H1 (cell line): ENCODE data around the gene KMT2E. TPM values are rescaled to one million over a fixed set of nuclear protein-coding genes. Genes with fewer than 3 reads are reported as not detected.

Source experiments
- CTCF ChIA-PET: fragments of 300-600 bp; sonication (Branson Sonifier 250); formaldehyde crosslinking; loops from one replicate; lab custom pipeline; 2021; ENCODE audit not compliant: partially characterized antibody; lab: Charles Lee
- POLR2A ChIA-PET: fragments of 300-600 bp; sonication (Branson Sonifier 250); formaldehyde crosslinking; loops from one replicate; lab custom pipeline; 2021; ENCODE audit warnings: inconsistent platforms; ENCODE audit not compliant: partially characterized antibody; lab: Charles Lee
- DNase-seq, 2 experiments: peaks; one replicate each; pipeline versions ENCODE4 v3.0.0 to v3.0.0-alpha.2; 2010 to 2022; ENCODE audit warnings: low spot score in 2 of 2, low read depth in 1 of 2, mixed read lengths in 1 of 2
- FAIRE-seq: peaks from 2 replicates; lab custom pipeline; 2011; peaks lifted over from hg19 to GRCh38; lab: Jason Lieb, UNC
- H2AFZ ChIP-seq: 2 replicates; pipeline ENCODE4 v1.8.1; 2012; ENCODE audit warnings: low read length, inconsistent platforms
- H2AK5ac ChIP-seq: 2 replicates; pipeline ENCODE4 v1.6.1; 2013; ENCODE audit warnings: low read depth, low read length
- H2BK120ac ChIP-seq: replicated peaks from 2 replicates; pipeline ENCODE3; 2013; ENCODE audit warnings: low read depth, low read length, inconsistent platforms
- H2BK12ac ChIP-seq: 2 replicates; pipeline ENCODE4 v1.6.1; 2013; ENCODE audit warnings: low read depth, low read length
- H2BK15ac ChIP-seq: 2 replicates; pipeline ENCODE4 v1.6.1; 2013; ENCODE audit warnings: low read length
- H2BK20ac ChIP-seq: 2 replicates; pipeline ENCODE4 v1.6.1; 2013; ENCODE audit warnings: low read length
- H2BK5ac ChIP-seq: 2 replicates; pipeline ENCODE4 v1.6.1; 2013; ENCODE audit warnings: low read depth, low read length
- H3K14ac ChIP-seq: 2 replicates; pipeline ENCODE4 v1.6.1; 2013; ENCODE audit warnings: inconsistent platforms; ENCODE audit not compliant: insufficient read length
- H3K18ac ChIP-seq: 2 replicates; pipeline ENCODE4 v1.6.1; 2013; ENCODE audit warnings: low read length; ENCODE audit errors: extremely low read depth
- H3K23ac ChIP-seq: 2 replicates; pipeline ENCODE4 v1.6.1; 2013; ENCODE audit warnings: inconsistent platforms; ENCODE audit not compliant: insufficient read length
- H3K23me2 ChIP-seq: 2 replicates; pipeline ENCODE4 v1.6.1; 2013; ENCODE audit warnings: low read depth, low read length
- H3K27ac ChIP-seq: 2 replicates; pipeline ENCODE4 v1.6.1; 2011; ENCODE audit warnings: low read depth, low read length, inconsistent platforms
- H3K27me3 ChIP-seq, 4 experiments: replicated peaks in 1 of 4; 1 replicate in 1 of 4; 2 replicates in 3 of 4; pipeline versions ENCODE4 v1.6.1 to v1.8.1; 2011 to 2013; ENCODE audit warnings: low read length in 3 of 4, mild to moderate bottlenecking in 3 of 4, inconsistent platforms in 2 of 4, mixed read lengths in 2 of 4, moderate library complexity in 1 of 4; ENCODE audit not compliant: control insufficient read depth in 3 of 4, insufficient read depth in 3 of 4; ENCODE audit errors: extremely low read depth in 1 of 4
- H3K36me3 ChIP-seq, 4 experiments: 2 replicates each; pipeline versions ENCODE4 v1.6.1 to v1.8.1; 2011 to 2013; ENCODE audit warnings: mild to moderate bottlenecking in 4 of 4, low read length in 3 of 4, moderate library complexity in 2 of 4, control low read depth in 1 of 4, inconsistent platforms in 1 of 4; ENCODE audit not compliant: insufficient read depth in 4 of 4, control insufficient read depth in 2 of 4
- H3K4ac ChIP-seq: replicated peaks from 2 replicates; pipeline ENCODE3; 2013; ENCODE audit warnings: low read length, low read depth, mixed read lengths, inconsistent platforms; ENCODE audit not compliant: insufficient read length
- H3K4me1 ChIP-seq, 4 experiments: replicated peaks in 1 of 4; 1 replicate in 1 of 4; 2 replicates in 3 of 4; pipeline versions ENCODE4 v1.6.1 to v1.8.1; 2011 to 2013; ENCODE audit warnings: low read length in 3 of 4, inconsistent platforms in 2 of 4, mixed read lengths in 1 of 4; ENCODE audit not compliant: insufficient read depth in 4 of 4, control insufficient read depth in 3 of 4
- H3K4me2 ChIP-seq, 2 experiments: 2 replicates each; pipeline versions ENCODE4 v1.6.1 to v1.8.1; 2011 to 2013; ENCODE audit warnings: low read depth in 2 of 2, low read length in 2 of 2, control low read depth in 1 of 2, inconsistent platforms in 1 of 2, mild to moderate bottlenecking in 1 of 2; ENCODE audit not compliant: insufficient read depth in 1 of 2
- H3K4me3 ChIP-seq, 4 experiments: fragments of 200-600, 300-600 bp in 1 of 4; sonication (generic), shearing (Covaris generic), sonication (Bioruptor Twin) in 1 of 4; 2 replicates each; pipeline versions ENCODE4 v1.5.1 to v1.8.1; 2011 to 2016; ENCODE audit warnings: low read length in 4 of 4, low read depth in 3 of 4, control low read depth in 2 of 4, inconsistent platforms in 2 of 4, mild to moderate bottlenecking in 2 of 4, mixed read lengths in 1 of 4, moderate library complexity in 1 of 4; ENCODE audit not compliant: insufficient read depth in 2 of 4; ENCODE audit errors: extremely low read depth in 1 of 4
- H3K56ac ChIP-seq: replicated peaks from 2 replicates; pipeline ENCODE3; 2013; ENCODE audit warnings: low read depth, mild to moderate bottlenecking, mixed read lengths, low read length, inconsistent platforms; ENCODE audit not compliant: insufficient read length
- H3K79me1 ChIP-seq: 2 replicates; pipeline ENCODE4 v1.6.1; 2013; ENCODE audit warnings: low read depth, low read length, control low read depth
- H3K79me2 ChIP-seq, 2 experiments: 2 replicates each; pipeline versions ENCODE4 v1.6.1 to v1.8.1; 2012 to 2013; ENCODE audit warnings: low read length in 2 of 2, mild to moderate bottlenecking in 2 of 2, inconsistent platforms in 1 of 2; ENCODE audit not compliant: insufficient read depth in 2 of 2, control insufficient read depth in 1 of 2
- H3K9ac ChIP-seq, 4 experiments: replicated peaks in 1 of 4; 1 replicate in 1 of 4; 2 replicates in 3 of 4; pipeline versions ENCODE4 v1.6.1 to v1.8.1; 2011 to 2013; ENCODE audit warnings: low read depth in 3 of 4, low read length in 3 of 4, control low read depth in 2 of 4, mild to moderate bottlenecking in 2 of 4, moderate library complexity in 2 of 4, inconsistent platforms in 1 of 4; ENCODE audit errors: extremely low read depth in 1 of 4
- H3K9me3 ChIP-seq, 2 experiments: 2 replicates each; pipeline versions ENCODE4 v1.6.1 to v1.8.1; 2012 to 2013; ENCODE audit warnings: mild to moderate bottlenecking in 2 of 2, moderate library complexity in 2 of 2, control low read depth in 1 of 2, inconsistent platforms in 1 of 2, low read depth in 1 of 2, low read length in 1 of 2, mixed read lengths in 1 of 2; ENCODE audit not compliant: insufficient read depth in 2 of 2
- H4K20me1 ChIP-seq, 2 experiments: replicated peaks in 1 of 2; 2 replicates each; pipeline versions ENCODE3 to v1.8.1; 2011 to 2013; ENCODE audit warnings: inconsistent platforms in 2 of 2, low read length in 2 of 2, mild to moderate bottlenecking in 1 of 2; ENCODE audit not compliant: insufficient read depth in 2 of 2, control insufficient read depth in 1 of 2
- H4K5ac ChIP-seq: 2 replicates; pipeline ENCODE4 v1.6.1; 2013; ENCODE audit warnings: low read length, low read depth, mixed read lengths, inconsistent platforms; ENCODE audit not compliant: insufficient read length
- H4K8ac ChIP-seq: 2 replicates; pipeline ENCODE4 v1.8.0; 2013; ENCODE audit warnings: mild to moderate bottlenecking, moderate library complexity, low read length, inconsistent platforms; ENCODE audit not compliant: insufficient read depth; ENCODE audit errors: extremely low read depth
- H4K91ac ChIP-seq: replicated peaks from 2 replicates; pipeline ENCODE3; 2013; ENCODE audit warnings: low read length, mixed read lengths, inconsistent platforms; ENCODE audit not compliant: insufficient read length
- CHD1 ChIP-seq: IDR thresholded peaks from 2 replicates; pipeline ENCODE4 v1.6.1; 2012; ENCODE audit warnings: low read depth, low read length, improper control_type of control experiment
- CREB1 ChIP-seq: IDR thresholded peaks from 2 replicates; pipeline ENCODE4 v1.6.1; 2012; ENCODE audit warnings: inconsistent platforms
- CTCF ChIP-seq, 3 experiments: IDR thresholded peaks; 1 replicate in 2 of 3; 2 replicates in 1 of 3; pipeline versions ENCODE4 v1.5.1 to v1.6.1; 2011; ENCODE audit warnings: low read length in 3 of 3, mild to moderate bottlenecking in 3 of 3, inconsistent platforms in 2 of 3, low read depth in 1 of 3, moderate library complexity in 1 of 3; ENCODE audit not compliant: insufficient read depth in 1 of 3; ENCODE audit errors: control extremely low read depth in 1 of 3
- JUND ChIP-seq: IDR thresholded peaks from 2 replicates; pipeline ENCODE4 v1.6.1; 2011; ENCODE audit warnings: mild to moderate bottlenecking, improper control_type of control experiment, low read length
- KDM1A ChIP-seq: fragments of 200-600, 300-600 bp; sonication (generic); IDR thresholded peaks from 2 replicates; pipeline ENCODE4 v1.7.1; 2016; ENCODE audit warnings: mild to moderate bottlenecking, low read length, borderline replicate concordance
- MAFK ChIP-seq: IDR thresholded peaks from 2 replicates; pipeline ENCODE4 v1.6.1; 2012; ENCODE audit warnings: low read depth, mild to moderate bottlenecking, improper control_type of control experiment, low read length
- SIRT6 ChIP-seq: IDR thresholded peaks from one replicate; pipeline ENCODE4 v1.7.1; 2012; ENCODE audit warnings: low read length, inconsistent platforms
- SIX5 ChIP-seq: IDR thresholded peaks from 2 replicates; pipeline ENCODE4 v1.6.1; 2011; ENCODE audit warnings: mild to moderate bottlenecking, low read depth, low read length
- SP1 ChIP-seq: IDR thresholded peaks from 2 replicates; pipeline ENCODE4 v1.6.1; 2011; ENCODE audit warnings: low read depth, low read length
- SRF ChIP-seq: IDR thresholded peaks from 2 replicates; pipeline ENCODE4 v1.6.1; 2011; ENCODE audit warnings: mild to moderate bottlenecking, low read depth, low read length, moderate library complexity
- SUZ12 ChIP-seq: fragments of 200-600 bp; sonication (generic); IDR thresholded peaks from 2 replicates; pipeline ENCODE4 v1.6.1; 2012; ENCODE audit warnings: mild to moderate bottlenecking, inconsistent platforms, low read length, moderate library complexity, mixed read lengths
- TAF1 ChIP-seq: IDR thresholded peaks from 2 replicates; pipeline ENCODE4 v1.6.1; 2011; ENCODE audit warnings: mild to moderate bottlenecking, low read depth, low read length
- TBP ChIP-seq: IDR thresholded peaks from 2 replicates; pipeline ENCODE4 v1.6.1; 2011; ENCODE audit warnings: low read depth, low read length, improper control_type of control experiment
- YY1 ChIP-seq: IDR thresholded peaks from 2 replicates; pipeline ENCODE4 v1.6.1; 2011; ENCODE audit warnings: low read depth, mild to moderate bottlenecking, low read length
- WGBS, 2 experiments: shearing (Covaris generic) in 1 of 2; methylation state at CpG; one replicate each; pipeline versions ENCODE4 v1.1.6 to v1.1.7; 2013 to 2015; ENCODE audit warnings: low lambda C conversion rate in 2 of 2, mixed read lengths in 2 of 2, inconsistent platforms in 1 of 2, low coverage in 1 of 2, missing lambda C conversion rate in 1 of 2; ENCODE audit not compliant: insufficient replicate concordance in 2 of 2, insufficient coverage in 1 of 2, insufficient read length in 1 of 2; ENCODE audit errors: extremely low coverage in 1 of 2, missing lambda C conversion rate in 1 of 2; 5-methylcytosine and 5-hydroxymethylcytosine counted together
- polyA plus RNA-seq, 7 experiments: library from polyadenylated mRNA; depleted of rRNA in 3 of 7; stranded (reverse) in 5 of 7; unstranded in 2 of 7; fragments of >200 nt in 5 of 7; fragments of 200-250 nt in 2 of 7; gene quantifications; 1 replicate in 5 of 7; 2 replicates in 1 of 7; 4 replicates in 1 of 7; pipeline versions ENCODE4 v1.2.1 to v1.2.3, GENCODE V29; 2011 to 2013; ENCODE audit warnings: missing spikeins in 2 of 7, mixed read lengths in 2 of 7
- total RNA-seq: library from RNA; stranded (reverse); fragmentation: NEBNext Ultra II Directional; extraction: Animal tissue kit (Norgen Biotek cat#: 25700); gene quantifications from 2 replicates; pipeline ENCODE4 v1.2.1, GENCODE V29; 2021

The KMT2E gene
- total and polyA plus RNA-seq, 2 of the 8 experiments (the other 6 are each of a cell fraction or from before 2014, with no cell fraction given) = 10.9 to 45.0 TPM

GRCh38 chr7:105154084-105154483 lies 140.1 kb downstream of the KMT2E start:
- DNase-seq = no peak
- Histone ChIP-seq H4K8ac (no peak overlapping the region), H3K23ac (no peak overlapping the region), H2BK20ac (no peak overlapping the region), H3K79me2 (no peaks in the 10 kb centered on the region), H3K4me1 (no peaks in the 10 kb centered on the region), H2BK12ac (no peak overlapping the region), H2BK5ac (no peak overlapping the region), H2AFZ (no peak overlapping the region), H4K5ac (no peak overlapping the region), H3K9ac (no peak overlapping the region), H3K56ac (no peak overlapping the region), H3K9me3 (no peaks in the 10 kb centered on the region), H3K18ac (no peak overlapping the region), H4K91ac (no peak overlapping the region), H3K4me2 (no peak overlapping the region), H3K27me3 (no peaks in the 10 kb centered on the region), H3K79me1 (no peaks in the 10 kb centered on the region), H3K27ac (no peak overlapping the region), H2BK120ac (no peak overlapping the region), H3K14ac (no peak overlapping the region), H3K36me3 (no peaks in the 10 kb centered on the region), H3K23me2 (no peaks in the 10 kb centered on the region), H3K4me3 (no peak overlapping the region), H2BK15ac (no peak overlapping the region), H2AK5ac (no peak overlapping the region), H4K20me1 (no peaks in the 10 kb centered on the region), H3K4ac (no peak overlapping the region)
- WGBS, 2 experiments = 92% methylated on average over 2 of the region's 2 CpGs; no CpG with 5 or more reads in 1 of the 2 experiments
- FAIRE-seq = no peak
- ChIA-PET CTCF (interaction anchor here (1.2 to 2.9 kb wide), 8 partner anchors 11 to 189 kb away, joined by 3 to 15 read pairs (median 5); no protein-coding TSS in a partner anchor), POLR2A (interaction anchor here (0.6 kb wide), 1 partner anchor 98 kb away, joined by 3 read pairs; no protein-coding TSS in a partner anchor)
- TF ChIP-seq SIX5 (no peak), SP1 (no peak), CHD1 (no peak), SRF (no peak), TAF1 (no peak), YY1 (no peak), KDM1A (no peak), SIRT6 (no peak), TBP (no peak), SUZ12 (no peak), MAFK (no peak), CTCF (IDR thresholded peaks at IDR 0.05; ENCODE audit: control extremely low read depth in 1 of 3, insufficient read depth in 1 of 3, low read depth in 1 of 3, low read length in 3 of 3) (no peak), JUND (no peak), CREB1 (no peak)
